NK-92 treated with Interleukin-12 subunit alpha and Interleukin-12 subunit beta, amount 100 ng/mL, for 24 hours (cell line): ENCODE measurements around the gene AFDN.

Experiments
- DNase-seq: peaks from one replicate; lab custom pipeline; 2025; lab: John Stamatoyannopoulos, UW

The AFDN gene

GRCh38 chr6:167925026-167925425 lies 98.3 kb downstream of the AFDN start:
- DNase-seq = no peak

- no peak for DNase-seq
These were observed 100.5 kb downstream of the AFDN start for GRCh38 chr6:167927246-167927645.

GRCh38 chr6:167928111-167928510 lies 101.4 kb downstream of the AFDN start:
- DNase-seq = no peak

GRCh38 chr6:167930295-167930694 lies 103.6 kb downstream of the AFDN start:
- no peak for DNase-seq

DNA sequence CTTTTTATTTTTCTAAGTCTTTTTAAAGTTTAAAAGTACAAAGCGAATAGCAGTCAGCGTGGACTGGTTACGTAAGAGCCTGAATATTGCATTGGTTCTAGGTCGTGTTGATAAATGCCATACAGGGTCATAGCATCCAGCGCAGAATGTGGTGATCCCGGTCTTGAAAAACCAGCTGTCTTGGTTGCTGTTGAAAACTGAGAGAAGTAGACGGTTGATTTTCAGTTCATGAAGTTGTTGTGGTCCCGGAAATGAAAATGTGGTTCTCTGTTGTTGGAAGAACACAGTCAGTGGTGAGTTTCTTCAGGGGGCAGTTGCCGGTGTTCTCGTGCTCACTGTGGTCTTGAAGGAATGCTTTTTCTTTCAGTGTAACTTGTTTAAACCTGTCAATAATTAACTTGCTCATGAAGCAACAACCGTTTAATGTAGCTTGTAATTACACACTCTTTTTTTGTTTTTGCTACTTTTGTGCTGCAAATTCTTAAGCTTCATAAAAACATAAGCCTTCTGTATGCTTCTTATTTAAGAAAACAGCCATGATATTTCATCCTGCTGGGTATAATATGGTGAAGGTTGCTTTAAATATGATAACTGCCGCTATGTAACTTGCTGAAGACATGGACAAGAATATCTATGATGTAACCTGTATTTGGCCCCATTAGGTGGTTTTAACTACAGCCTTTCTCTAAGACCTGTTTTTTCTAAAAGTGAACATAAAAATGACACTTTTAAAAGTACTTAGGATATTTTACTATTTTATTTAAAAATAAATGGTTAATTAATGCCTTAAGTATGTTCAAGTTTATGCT lies 106.0 kb downstream of the AFDN start:
- DNase-seq = no peak

GRCh38 chr6:167933290-167933689 lies 106.6 kb downstream of the AFDN start:
- no peak for DNase-seq

DNA sequence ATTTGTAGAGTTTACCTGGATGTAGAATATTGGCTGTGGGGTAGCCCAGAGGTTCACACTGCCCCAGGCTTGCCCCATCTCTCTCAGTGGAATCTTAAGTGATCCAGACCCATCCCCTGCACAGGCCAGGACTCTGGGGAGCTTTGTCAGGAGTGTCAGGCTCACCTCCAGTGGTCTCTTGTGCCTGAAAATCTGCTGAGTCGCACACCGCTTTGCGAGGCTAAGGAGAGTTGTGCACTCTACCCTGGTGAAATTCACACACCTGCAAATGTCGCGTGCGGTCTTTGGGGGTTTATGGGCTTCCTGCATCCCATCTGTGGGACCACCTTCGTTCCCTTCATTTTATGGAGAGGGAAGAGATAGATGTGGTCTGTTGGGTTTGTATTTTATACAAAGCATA lies 107.1 kb downstream of the AFDN start:
- DNase-seq = no peak

GRCh38 chr6:167934426-167934864 lies 107.7 kb downstream of the AFDN start:
- DNase-seq = no peak

DNA sequence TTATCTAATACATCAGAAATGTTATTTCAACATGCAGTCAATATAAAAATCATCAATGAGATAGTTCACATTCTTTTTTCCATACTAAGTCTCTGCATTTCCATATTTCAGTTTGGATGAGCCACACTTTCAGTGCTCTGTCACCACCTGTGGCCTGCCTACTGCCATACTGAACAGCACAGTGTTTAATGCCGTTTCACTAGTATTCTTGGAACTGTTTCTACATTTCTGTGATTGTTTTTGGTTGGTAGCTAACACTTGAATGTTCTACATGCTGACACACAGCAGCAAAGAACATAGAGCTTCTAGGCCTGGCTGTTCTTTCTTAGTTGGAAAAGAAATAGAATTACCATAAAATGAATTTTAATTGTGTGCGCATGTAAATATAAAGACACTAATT lies 109.3 kb downstream of the AFDN start:
- no peak for DNase-seq

- DNase-seq = no peak
These were observed 110.6 kb downstream of the AFDN start for GRCh38 chr6:167937301-167937700.

DNA sequence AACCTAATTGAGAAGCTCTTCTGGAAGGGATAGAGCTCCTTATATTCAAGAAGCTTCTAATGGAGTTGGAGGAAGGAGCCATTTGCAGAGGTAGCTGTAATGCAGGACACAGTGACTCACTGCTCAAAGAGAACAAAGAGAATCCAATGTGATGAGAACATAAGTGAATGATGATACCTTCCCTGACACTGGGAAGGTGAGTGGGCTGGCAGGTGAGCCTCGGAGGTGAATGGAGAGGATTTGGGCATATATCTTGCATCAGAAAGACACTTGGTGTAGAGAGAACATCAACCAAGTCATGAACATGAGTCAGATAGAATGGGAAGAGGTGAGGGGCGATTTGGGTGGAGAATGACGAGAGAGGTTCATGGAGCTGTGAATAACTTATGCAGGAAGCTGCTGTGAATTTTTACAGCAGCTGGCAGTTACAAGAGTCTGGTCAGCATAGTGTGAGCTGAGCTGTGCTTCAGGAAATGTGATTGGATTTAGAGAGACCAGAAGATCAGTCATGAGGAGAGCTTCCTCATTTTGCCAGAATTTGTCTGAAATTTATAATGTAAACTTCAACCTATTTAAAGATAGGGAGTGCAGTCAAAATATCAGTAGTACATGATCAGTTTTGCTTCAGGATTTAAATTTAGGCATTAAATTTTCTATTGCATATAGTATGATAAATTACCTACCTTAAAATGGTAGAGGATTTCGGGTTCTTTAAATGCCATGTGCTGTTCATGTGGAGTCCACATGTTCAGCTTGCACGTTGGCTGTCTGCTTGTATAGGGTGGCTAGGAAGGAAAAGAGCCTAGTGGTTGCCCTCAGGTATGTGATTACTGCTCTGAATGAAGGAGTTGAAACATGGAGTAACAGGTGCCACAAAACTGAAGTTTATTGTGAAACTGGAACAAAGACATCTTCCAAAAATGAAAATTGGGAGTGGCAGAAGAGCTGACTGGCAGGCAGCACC lies 111.5 kb downstream of the AFDN start:
- no peak for DNase-seq

DNA sequence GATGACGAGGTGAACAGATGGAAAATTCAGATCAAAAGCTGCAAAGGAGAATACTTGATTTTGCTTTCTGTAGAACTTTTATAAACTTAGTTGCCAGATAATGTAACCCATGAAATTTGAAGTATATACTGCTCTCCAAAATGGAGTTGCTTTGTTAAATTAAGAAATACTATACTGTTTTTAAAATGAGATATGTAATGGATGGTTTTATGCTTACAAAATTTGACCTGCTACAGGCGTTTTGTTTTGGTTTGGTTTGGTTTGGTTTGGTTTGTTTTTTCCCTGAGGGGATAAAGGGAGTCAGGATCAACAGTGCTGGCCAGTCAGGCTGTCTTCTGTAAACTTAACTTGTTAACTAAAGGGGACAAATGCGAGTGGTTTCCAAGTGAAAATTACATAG lies 115.1 kb downstream of the AFDN start:
- no peak for DNase-seq

- no peak for DNase-seq
These were observed 117.4 kb downstream of the AFDN start for GRCh38 chr6:167944130-167944529.

DNA sequence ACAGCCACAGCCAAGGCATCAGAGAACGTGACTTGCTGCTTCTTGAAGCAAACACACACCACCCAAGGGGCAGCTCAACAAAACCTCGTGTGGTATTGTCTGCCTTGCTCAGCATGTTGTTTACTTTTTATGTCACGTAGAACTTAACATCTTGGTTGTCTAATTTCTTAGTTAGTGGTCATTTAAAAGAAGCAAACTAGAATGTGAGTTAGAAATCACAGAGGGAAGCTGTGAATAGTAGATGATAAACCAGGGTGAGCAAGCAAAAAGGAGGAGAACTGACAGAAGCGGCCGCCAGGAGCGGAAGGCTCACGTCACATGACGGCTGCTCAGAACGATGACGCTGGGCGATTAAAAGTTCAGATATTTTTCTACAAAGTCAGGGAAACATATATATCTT lies 119.3 kb downstream of the AFDN start:
- no peak for DNase-seq

DNA sequence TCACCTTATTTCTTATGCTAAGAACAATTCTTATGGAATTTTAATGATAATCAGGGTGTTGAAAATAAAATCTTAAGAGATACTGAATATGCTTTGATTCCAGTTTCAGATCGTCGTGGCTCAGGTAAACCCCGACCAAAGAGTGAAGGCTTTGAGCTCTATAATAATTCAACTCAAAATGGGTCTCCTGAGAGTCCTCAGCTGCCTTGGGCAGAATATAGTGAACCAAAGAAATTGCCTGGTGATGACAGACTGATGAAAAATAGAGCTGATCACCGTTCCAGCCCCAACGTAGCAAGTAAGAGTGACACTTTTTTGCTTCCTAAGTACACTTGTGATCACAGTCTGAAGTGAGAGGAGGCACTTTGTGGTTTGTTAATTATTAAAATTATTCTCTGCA lies 119.9 kb downstream of the AFDN start:
- DNase-seq = no peak

- no peak for DNase-seq
These were observed 121.0 kb downstream of the AFDN start for GRCh38 chr6:167947716-167948115.

- DNase-seq = no peak
These were observed 122.0 kb downstream of the AFDN start for GRCh38 chr6:167948716-167949115.

GRCh38 chr6:167949121-167949684 lies 122.5 kb downstream of the AFDN start:
- DNase-seq = no peak

DNA sequence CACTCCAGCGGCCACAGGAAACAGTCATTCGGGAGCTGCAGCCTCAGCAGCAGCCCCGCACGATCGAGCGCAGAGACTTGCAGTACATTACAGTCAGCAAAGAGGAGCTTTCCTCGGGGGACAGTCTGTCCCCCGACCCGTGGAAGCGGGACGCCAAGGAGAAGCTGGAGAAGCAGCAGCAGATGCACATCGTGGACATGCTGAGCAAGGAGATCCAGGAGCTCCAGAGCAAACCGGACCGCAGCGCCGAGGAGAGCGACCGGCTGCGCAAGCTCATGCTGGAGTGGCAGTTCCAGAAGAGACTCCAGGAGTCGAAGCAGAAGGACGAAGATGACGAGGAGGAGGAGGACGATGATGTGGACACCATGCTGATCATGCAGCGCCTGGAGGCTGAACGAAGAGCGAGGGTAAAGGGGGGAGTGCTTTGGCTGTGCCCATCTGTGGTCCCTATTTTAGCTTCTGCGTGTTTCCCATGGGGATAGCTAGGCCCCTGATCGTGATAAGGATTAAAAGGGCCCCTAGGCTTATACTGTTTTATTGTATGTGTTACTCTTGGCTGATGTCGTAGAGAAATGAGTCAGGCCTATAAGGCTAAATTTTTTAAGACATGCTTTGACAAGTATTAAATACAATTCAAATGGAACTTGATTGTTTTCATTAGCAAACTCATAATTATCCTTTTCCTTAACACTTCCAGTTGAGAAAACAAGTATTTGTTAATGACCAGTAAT lies 125.2 kb downstream of the AFDN start:
- DNase-seq = no peak

GRCh38 chr6:167952512-167952859 lies 125.8 kb downstream of the AFDN start:
- DNase-seq = no peak

- DNase-seq = no peak
These were observed 126.8 kb downstream of the AFDN start for GRCh38 chr6:167953551-167953950.

GRCh38 chr6:167954151-167954550 lies 127.4 kb downstream of the AFDN start:
- no peak for DNase-seq
